HG03280 (cell line): ENCODE measurements around the gene MATN4.

Source experiments
- ATAC-seq: cut with Tn5 transposase; IDR thresholded peaks from one replicate; pipeline ENCODE4 v1.9.1; 2021; ENCODE audit warnings: mild to moderate bottlenecking, moderate library complexity; ENCODE audit not compliant: unreplicated experiment

The MATN4 gene

DNA sequence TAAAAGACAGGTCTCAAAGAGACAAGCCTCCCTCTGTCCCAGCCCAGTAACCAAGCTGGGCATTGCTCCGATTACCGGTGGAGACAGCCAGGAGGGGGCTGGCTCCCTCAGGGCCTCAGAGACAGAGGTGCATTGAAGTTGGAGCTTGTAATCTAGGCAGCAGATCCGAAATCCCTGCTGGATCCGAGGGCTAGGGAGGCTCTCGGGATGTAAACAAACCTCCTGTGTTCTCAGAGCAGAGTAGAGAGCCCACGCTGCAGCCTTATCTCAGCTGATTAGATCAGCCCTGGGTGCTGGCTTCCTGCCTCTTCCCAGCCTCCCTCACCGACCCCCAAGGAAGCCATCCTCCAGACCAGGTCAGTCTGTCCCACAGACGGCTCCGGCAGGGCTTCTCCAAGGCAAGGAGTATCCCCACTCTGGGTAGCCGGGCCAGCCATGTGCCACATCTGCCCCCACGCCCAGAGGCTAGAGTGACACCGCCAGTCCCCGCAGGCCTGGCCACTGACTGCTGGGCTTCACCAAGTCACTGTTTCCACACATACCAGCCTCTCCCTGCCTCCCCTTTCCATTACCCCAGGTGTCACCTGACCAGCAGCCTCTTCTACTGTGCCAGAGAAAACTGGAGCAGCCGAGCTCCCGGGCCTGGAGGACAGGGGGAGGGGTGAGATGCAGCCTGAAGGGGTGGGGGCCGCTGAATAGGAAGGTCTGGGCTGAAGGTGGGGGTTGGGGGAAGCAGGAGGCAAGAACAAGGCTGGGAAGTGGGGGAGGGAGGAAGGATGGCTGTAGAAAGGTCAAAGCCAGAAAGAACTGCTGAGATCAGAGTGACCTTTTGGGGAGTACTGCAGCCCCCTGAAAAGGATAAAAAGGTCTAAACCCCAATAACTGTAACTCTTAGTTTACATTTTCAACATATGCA lies 34.1 kb upstream of the MATN4 start:
- no peak for ATAC-seq

GRCh38 chr20:45341579-45341938 lies 33.5 kb upstream of the MATN4 start:
- no peak for ATAC-seq

DNA sequence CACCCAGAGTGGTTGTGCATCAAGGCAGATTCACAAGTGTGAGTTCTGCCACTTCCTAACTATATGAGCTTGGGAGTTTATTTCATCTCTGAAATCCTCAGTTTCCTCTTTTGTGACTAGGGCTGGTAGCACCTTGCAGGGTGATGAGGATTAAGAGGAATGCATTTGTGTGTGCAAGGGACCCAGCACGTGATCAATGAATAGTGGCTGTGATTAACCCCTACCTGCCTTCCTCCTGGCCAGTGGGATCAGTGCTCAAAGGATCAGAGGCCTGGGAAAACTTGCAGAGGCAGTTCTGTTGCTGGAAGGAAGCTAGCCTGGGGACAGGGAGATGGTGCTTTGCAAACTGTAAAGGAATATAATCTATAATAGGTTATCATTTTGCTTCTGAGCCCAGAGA lies 32.9 kb upstream of the MATN4 start:
- ATAC-seq = no peak

DNA sequence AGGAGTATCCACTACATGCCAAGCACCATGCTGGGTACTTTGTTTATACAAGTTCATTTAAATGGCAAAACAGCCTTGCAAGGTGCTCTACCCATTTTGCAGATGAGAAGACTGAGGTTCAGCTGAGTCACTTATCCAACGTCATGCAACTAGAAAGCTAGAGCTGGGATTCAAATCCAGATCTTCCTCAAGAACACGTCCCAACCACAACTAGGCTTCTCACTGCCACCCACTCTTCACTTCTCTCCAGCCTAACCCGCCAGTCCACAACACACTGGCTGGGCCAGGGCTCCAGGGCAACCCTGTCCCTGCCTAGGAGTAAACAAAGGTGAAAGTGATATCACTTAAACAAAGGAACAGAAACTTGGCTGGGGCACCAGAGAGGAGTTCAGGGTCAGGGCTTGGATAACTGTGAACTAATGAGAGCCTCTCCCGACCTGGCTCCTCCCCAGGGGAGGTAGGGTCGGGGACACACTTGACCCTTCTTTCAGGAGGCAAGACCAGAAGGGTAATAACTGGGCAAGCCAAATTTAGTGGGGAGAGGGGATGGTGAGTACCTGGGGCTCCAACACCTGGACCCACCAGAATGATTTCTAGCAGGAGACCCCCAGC lies 32.2 kb upstream of the MATN4 start:
- ATAC-seq = no peak

- no peak for ATAC-seq
These were observed 31.7 kb upstream of the MATN4 start for GRCh38 chr20:45339799-45340198.

DNA sequence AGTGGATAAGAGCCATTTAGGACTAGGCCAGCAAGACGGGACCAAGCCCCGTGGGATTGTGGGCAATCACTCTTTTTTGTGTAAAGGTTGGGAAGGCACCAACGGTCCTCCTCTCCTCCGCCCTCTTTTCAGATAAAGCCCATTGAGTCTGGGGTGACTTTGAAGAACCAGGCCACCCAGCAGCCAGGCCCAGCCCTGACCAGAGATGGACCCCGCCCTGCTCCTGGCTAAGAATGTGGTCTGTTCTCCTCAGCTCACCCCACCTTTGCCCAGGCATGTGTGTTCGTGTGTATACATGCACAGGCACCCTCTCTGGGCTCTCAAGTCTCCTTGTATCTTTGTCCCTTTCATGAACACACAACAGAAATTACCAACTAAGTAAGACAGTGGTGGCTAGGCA lies 31.0 kb upstream of the MATN4 start:
- ATAC-seq = no peak

- no peak for ATAC-seq
These were observed 30.3 kb upstream of the MATN4 start for GRCh38 chr20:45338121-45339030.

DNA sequence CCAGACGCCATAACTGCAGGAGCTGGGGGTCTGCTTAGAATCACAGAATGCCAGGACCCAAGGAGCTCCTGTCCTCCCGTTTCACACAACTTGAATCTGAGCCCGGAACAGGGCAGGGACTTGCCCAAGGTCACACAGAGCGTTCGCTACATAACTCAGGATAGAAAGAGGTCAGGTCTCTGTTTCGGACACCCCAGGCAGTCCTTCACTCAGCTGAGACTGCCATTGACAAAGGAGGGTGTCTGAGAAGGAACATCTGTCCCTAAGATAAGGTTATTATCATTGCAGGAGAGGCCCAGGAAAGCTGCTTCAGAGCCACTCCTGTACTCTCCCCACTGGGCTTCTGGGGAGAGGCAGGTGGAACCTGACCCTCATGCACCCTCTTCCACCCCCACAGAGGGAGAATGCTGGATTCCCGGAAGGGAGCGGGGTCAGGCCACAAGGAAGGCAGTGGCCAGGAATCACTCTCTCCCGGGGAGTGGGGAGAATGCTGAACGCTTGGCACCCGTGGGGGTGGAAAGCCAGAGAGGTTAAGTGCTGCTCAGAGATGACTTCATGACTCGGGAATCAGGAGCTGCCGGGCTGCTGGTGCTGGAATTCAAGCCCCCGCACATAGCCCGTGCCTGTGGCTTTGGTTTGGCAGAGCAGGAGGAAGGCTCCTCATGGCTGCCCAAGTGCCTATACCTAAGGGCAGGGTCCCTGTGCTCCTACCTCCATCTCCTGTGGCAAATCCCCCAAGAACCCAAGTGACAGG lies 29.4 kb upstream of the MATN4 start:
- ATAC-seq = no peak

GRCh38 chr20:45336530-45337366 lies 28.6 kb upstream of the MATN4 start:
- ATAC-seq = no peak

GRCh38 chr20:45330476-45330875 lies 22.4 kb upstream of the MATN4 start:
- ATAC-seq = no peak

DNA sequence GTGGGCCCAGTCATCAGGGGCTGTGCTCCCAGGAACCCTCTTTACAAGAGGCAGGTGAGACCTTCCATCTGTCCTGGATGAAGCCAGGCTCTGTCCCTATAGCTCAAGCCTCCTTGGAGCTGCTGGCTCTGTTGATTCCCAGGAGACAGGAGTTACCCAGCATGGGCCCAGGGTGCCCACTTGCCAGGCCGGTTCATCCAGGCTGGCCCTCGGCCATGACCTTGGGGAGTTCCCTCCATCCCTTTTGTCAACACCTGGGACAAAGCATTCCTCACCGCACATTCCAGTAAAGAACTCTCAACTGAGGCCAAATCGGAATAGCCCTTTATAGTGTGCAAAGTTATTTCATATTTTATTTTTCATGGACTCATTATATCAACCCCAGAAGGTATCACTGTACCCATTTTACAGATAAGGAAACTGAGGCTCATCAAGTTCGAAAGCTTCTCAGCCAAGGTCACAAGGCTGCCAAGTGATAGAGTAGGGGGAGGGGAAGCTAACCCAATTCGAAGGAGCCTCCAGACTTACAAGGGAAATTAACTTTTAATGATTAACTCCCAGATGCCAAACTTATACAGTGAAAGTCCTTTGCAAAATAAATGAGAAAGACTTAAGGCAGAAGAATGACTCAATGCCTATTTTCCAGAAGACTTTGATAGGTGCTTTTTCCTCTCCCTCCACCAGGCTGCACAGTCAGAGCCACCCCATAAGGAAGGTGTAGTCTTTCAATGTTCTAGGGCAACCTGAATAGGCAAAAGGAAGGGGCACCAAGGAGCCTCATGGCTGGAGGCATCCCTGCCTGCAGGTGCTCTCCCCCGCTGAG lies 21.6 kb upstream of the MATN4 start:
- no peak for ATAC-seq

DNA sequence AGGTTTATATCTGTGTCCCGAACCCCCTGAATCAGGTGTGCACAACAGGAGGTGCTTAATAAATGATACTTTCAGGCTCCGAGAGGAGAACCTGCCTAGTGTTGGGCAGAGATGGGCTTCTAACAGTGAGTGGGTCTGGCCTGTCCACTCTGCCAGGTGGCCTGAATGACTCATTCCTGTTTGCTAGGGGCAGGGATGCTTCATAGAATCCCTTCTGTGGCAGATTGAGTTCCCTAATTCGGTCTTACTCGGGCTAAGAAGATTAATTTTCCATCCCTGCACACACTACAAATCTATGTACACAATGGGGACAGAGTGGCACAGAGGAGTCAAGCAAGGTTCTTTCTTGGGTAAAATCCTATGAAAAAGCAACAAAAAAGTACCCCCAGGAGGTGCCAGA lies 20.4 kb upstream of the MATN4 start:
- ATAC-seq = no peak

DNA sequence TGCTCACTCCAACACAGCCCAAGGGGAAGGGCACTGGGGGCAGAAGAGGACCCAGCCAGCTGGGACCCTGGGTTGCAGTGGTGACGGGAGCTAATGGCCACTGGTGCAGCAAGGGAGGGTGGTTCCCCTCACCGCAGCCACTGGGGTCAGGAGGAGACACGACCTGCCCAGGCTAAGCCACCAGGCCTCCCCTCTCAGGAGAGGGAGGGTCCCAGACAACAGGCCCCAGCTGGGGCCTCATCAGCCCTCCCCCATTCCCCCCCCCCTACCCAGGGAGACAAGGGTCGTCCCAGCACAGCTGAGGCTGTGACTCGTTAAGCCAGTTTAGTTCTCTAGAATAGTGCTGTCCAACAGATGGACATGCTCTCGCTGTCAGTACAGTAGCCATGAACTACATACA lies 17.3 kb upstream of the MATN4 start:
- ATAC-seq = no peak

- ATAC-seq = no peak
These were observed 15.6 kb upstream of the MATN4 start for GRCh38 chr20:45323731-45324130.

DNA sequence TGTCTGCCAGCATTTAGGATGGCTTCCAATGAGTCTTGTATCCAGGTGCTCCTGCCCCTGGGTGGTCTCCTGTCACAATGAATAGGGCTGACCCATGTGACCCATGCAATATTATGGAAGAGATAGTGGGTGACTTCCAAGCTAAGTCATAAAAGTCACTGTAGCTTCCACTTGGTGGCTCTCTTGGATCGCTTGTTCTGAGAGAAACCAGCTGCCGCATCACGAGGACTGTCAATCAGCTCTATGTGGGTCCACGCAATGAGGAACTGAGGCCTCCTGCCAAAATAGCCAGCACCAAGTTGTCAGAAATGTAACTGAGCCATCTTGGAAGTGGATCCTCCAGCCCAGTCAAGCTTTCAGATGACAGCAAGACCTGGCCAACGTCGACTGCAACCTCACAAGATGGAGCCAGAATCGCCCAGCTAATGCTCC lies 14.9 kb upstream of the MATN4 start:
- ATAC-seq = no peak

- ATAC-seq = no peak
These were observed 13.0 kb upstream of the MATN4 start for GRCh38 chr20:45320948-45321595.

- no peak for ATAC-seq
These were observed 10.8 kb upstream of the MATN4 start for GRCh38 chr20:45318948-45319347.

DNA sequence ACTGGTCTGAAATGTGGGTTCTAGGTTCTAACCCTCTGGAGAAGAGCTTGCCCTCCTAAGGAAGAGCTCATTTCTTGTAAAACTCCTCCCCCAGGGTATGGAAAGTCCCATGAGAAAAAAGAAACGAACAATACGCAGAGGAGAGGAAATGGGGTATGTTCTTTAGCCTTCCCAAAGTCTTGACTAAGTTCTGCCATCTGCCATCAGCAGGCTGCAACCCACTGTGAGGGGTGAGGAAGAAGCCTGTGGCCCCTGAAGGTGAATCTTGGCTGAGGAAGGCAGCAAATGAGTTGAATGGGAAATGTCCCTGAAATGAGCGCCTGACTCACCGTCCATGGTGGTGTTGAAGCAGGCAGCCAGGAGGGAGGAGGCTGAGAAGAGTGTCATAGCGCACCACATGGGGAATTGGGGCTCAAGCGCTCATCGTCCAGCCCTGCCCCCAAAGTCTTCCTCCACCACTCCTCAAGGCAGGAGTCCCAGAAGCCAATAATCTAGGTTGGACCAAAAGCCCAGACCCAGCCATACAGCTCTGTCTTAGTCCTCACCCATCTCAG lies 10.4 kb upstream of the MATN4 start:
- no peak for ATAC-seq
